GM11168 (cell line): ENCODE results near the gene TNFRSF19.
"Not testable (repeated sequence)": the region's sequence is repeated elsewhere in the genome, so short reads cannot be mapped to it uniquely, and the experiment has no call there.

ENCODE experiments used
- in situ Hi-C: fragments of 300-500 bp; cut with MboI; formaldehyde crosslinking; loops from one replicate; pipeline ENCODE4 v1.12.0; 2022; ENCODE audit warnings: low sequenced_read_pairs; ENCODE audit not compliant: unreplicated experiment

TNFRSF19 gene

GRCh38 chr13:23570099-23570920, at the start of gene TNFRSF19:
TNFRSF19 (plus strand) TSS chr13:23570412; CDS start chr13:23590184, 19,772 bp downstream.
- in situ Hi-C loops, result no loop called here

GRCh38 chr13:23529926-23530325, 40.3 kb upstream of the TNFRSF19 start:
- in situ Hi-C loops, result not testable (repeated sequence)

- in situ Hi-C loops, result no loop called here
These were observed 38.8 kb upstream of the TNFRSF19 start for GRCh38 chr13:23531446-23531845.

- in situ Hi-C loops, result no loop called here
These were observed 36.1 kb upstream of the TNFRSF19 start for GRCh38 chr13:23534090-23534489.

- in situ Hi-C loops, result no loop called here
These were observed 28.9 kb upstream of the TNFRSF19 start for GRCh38 chr13:23541221-23541824.

- in situ Hi-C loops, result no loop called here
These were observed 25.5 kb upstream of the TNFRSF19 start for GRCh38 chr13:23544668-23545067.

GRCh38 chr13:23547000-23547590, 23.1 kb upstream of the TNFRSF19 start:
- in situ Hi-C loops, result no loop called here

- in situ Hi-C loops, result no loop called here
These were observed 20.5 kb upstream of the TNFRSF19 start for GRCh38 chr13:23549724-23550123.

- in situ Hi-C loops, result no loop called here
These were observed 20.0 kb upstream of the TNFRSF19 start for GRCh38 chr13:23550163-23550562.

- in situ Hi-C loops, result no loop called here
These were observed 18.8 kb upstream of the TNFRSF19 start for GRCh38 chr13:23551213-23552008.

- in situ Hi-C loops, result no loop called here
These were observed 18.0 kb upstream of the TNFRSF19 start for GRCh38 chr13:23552171-23552570.

GRCh38 chr13:23552661-23553060, 17.6 kb upstream of the TNFRSF19 start:
- in situ Hi-C loops, result no loop called here

- in situ Hi-C loops, result no loop called here
These were observed 16.2 kb upstream of the TNFRSF19 start for GRCh38 chr13:23554000-23554399.

- in situ Hi-C loops, result no loop called here
These were observed 13.2 kb upstream of the TNFRSF19 start for GRCh38 chr13:23557043-23557442.

- in situ Hi-C loops, result no loop called here
These were observed 12.5 kb upstream of the TNFRSF19 start for GRCh38 chr13:23557733-23558132.

GRCh38 chr13:23558675-23559536, 11.3 kb upstream of the TNFRSF19 start:
- in situ Hi-C loops, result no loop called here

- in situ Hi-C loops, result no loop called here
These were observed 9.6 kb upstream of the TNFRSF19 start for GRCh38 chr13:23560571-23561089.

GRCh38 chr13:23561261-23561660, 9.0 kb upstream of the TNFRSF19 start:
- in situ Hi-C loops, result no loop called here

- in situ Hi-C loops, result no loop called here
These were observed 6.9 kb upstream of the TNFRSF19 start for GRCh38 chr13:23563085-23563845.
